Suprapubic skin (tissue), 3 donors: ENCODE measurements around the gene TBX6.

Experiments used
- POLR2AphosphoS5 ChIP-seq, 3 donors: sonication (generic); formaldehyde crosslinking; IDR thresholded peaks; one replicate each; pipeline ENCODE4 v1.6.1; 2017; ENCODE audit warnings: antibody characterized with exemption in 3 of 3
- TF ChIP-seq, protein P1 (sequence below), 2 donors: fragments of 200-600 bp in 1 of 2; fragments of 450-650 bp in 1 of 2; sonication (generic) in 1 of 2; IDR thresholded peaks; one replicate each; pipeline ENCODE4 v1.5.1; 2016 to 2019; ENCODE audit warnings: antibody characterized with exemption in 2 of 2, mild to moderate bottlenecking in 1 of 2, moderate library complexity in 1 of 2

DNA sequence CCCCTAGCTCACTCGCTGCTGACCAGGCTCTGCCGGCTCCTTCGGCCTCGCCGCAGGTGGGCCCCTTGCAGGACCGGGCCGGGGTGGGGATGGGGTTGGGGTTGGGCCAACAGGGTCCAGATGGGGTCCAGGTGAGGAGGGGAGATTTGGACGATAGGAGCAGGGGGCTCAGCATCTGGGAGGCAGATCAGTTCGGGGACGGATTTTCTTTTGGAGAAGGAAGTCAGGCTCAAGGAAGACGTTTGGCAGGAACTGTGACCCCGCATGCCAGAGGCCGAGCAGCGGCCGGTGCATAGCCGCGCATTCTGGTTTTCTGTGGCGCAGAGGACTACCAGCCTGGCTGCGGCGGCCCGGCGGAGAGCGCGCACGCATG lies 27.0 kb downstream of the TBX6 start:
- TF ChIP-seq, protein P1, sequence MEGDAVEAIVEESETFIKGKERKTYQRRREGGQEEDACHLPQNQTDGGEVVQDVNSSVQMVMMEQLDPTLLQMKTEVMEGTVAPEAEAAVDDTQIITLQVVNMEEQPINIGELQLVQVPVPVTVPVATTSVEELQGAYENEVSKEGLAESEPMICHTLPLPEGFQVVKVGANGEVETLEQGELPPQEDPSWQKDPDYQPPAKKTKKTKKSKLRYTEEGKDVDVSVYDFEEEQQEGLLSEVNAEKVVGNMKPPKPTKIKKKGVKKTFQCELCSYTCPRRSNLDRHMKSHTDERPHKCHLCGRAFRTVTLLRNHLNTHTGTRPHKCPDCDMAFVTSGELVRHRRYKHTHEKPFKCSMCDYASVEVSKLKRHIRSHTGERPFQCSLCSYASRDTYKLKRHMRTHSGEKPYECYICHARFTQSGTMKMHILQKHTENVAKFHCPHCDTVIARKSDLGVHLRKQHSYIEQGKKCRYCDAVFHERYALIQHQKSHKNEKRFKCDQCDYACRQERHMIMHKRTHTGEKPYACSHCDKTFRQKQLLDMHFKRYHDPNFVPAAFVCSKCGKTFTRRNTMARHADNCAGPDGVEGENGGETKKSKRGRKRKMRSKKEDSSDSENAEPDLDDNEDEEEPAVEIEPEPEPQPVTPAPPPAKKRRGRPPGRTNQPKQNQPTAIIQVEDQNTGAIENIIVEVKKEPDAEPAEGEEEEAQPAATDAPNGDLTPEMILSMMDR (IDR thresholded peaks at IDR 0.05): no peak
- TF ChIP-seq POLR2AphosphoS5 (IDR thresholded peaks at IDR 0.05): no peak
